ENCODE data around the gene C1orf174. TPM values are rescaled to one million over a fixed set of nuclear protein-coding genes. Genes with fewer than 3 reads are reported as not detected.
A peak's percentile ranks its signal among the peaks of the same experiment; 100 is the strongest.

Gene C1orf174
- total RNA-seq, 1 donor from 2014 or later, result 19.8 TPM

DNA sequence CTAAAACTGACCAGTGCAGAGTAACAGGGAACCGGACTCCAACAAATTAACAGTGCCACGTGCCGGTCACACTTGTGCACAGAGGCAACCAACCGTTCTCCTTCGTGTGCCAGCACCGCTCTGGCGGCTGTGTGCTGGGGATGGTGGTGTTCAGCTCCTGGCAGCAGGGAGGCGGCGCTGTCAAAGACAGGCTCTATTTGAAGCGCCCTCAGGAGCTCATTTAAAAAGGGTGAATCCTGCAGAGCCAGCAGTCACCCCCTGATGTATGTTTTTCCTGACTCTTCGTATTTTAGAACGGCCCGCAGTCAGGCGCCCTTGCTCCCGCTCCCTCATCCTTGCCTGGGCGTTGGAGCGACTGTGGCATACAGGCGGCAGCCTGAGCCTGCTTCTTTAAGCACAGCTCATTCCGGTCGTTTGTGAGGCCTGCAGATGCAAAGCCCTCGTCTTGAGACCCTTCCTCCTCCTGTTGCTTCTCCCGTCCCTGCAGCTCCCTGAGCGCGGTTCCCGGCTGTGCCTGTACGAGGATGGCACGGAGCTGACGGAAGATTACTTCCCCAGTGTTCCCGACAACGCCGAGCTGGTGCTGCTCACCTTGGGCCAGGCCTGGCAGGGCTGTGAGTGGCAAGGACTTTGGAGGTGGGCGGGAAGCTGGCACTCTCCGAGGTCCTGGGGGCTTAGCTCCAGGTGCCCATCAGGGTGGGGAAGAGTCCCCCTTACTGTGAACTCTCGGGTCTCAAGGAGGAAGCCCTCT is 41.7 kb downstream of the C1orf174 start:
- Histone ChIP-seq H3K27me3 (ENCODE audit: low read depth) (no peaks in the 10 kb centered on the region), H3K9me3 (no peaks in the 10 kb centered on the region), H3K36me3 (no peaks in the 10 kb centered on the region), H3K4me1 (peaks cover 24% of the 10 kb centered on the region), H3K27ac (no peak overlapping the region), H3K4me3 (peak overlapping the region; percentile 95)
- DNase-seq, result peak; percentile 51
- TF ChIP-seq, protein P1, sequence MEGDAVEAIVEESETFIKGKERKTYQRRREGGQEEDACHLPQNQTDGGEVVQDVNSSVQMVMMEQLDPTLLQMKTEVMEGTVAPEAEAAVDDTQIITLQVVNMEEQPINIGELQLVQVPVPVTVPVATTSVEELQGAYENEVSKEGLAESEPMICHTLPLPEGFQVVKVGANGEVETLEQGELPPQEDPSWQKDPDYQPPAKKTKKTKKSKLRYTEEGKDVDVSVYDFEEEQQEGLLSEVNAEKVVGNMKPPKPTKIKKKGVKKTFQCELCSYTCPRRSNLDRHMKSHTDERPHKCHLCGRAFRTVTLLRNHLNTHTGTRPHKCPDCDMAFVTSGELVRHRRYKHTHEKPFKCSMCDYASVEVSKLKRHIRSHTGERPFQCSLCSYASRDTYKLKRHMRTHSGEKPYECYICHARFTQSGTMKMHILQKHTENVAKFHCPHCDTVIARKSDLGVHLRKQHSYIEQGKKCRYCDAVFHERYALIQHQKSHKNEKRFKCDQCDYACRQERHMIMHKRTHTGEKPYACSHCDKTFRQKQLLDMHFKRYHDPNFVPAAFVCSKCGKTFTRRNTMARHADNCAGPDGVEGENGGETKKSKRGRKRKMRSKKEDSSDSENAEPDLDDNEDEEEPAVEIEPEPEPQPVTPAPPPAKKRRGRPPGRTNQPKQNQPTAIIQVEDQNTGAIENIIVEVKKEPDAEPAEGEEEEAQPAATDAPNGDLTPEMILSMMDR (IDR thresholded peaks at IDR 0.05), result no peak
- intact Hi-C loops (cut with DNase I), result no loop called here
- no peak for ATAC-seq

DNA sequence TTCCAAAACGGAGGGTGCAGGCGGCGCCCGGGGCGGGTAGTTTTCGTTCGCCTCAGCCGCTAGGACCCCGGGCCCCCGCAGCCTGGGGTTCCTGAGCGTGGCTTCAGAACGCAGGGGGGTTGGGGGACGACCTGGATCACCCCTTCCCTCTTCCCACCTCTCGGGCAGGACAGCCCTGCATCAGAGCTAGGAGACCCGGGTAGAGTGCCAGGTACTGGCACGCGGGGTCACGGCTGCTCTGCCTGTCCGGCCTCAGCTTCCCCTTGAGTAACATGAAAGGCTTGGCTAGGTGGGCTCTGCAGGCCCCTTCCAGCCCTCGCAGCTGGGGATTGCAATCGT is 42.3 kb downstream of the C1orf174 start:
- peaks cover 24% of the 10 kb centered on the region for H3K4me1 ChIP-seq
- DNase-seq, result no peak
- peak; percentile 2 to 16 for ATAC-seq
- TF ChIP-seq, protein P1 (IDR thresholded peaks at IDR 0.05), result no peak
- H3K4me3 ChIP-seq, result peak overlapping the region; percentile 95
- H3K27me3 ChIP-seq (ENCODE audit: low read depth), result no peaks in the 10 kb centered on the region
- intact Hi-C loops (cut with DNase I), result no loop called here
- no peaks in the 10 kb centered on the region for H3K9me3 ChIP-seq
- peak overlapping the region; percentile 85 for H3K27ac ChIP-seq
- H3K36me3 ChIP-seq, result no peaks in the 10 kb centered on the region

DNA sequence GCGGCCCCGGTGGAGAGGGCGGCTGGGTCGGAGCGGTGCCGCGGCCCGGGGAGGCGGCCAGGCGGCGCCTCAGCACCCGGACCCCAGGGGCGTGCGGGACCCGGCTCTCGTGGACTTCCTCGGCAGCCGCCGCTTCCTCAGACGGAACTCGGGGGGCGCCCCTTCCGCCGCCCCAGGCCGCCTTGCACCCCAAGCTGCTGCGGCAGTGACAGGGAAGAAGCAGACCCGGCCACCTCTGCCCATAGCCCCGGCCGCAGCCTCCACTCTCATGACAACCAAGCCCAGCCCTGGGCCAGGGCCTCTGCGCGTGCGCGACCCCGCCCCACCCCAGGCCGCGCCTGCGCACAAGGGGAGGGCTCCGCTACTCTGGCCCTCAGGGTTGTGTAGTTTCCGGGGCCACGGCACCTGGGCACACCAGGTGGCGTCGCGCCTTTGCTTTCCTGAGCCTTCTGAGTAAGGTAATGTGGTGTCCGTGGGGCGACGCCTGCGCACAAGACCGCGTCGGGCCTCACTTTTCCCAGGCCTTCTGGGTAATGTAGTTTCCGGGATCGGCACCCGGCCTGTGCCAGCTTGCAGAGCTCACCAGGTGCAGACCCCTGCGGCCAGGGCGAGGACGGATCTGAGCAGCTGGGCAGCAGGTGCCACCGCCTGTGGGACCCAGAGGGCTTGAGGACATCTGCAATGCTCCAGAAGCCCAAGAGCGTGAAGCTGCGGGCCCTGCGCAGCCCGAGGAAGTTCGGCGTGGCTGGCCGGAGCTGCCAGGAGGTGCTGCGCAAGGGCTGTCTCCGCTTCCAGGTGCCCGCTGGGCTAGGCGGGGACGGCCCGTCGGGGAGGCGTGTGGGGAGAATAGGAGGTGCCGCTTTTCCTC is 42.9 kb downstream of the C1orf174 start, which contains the start of the genes CEP104 and DFFB:
CEP104 (minus strand) TSS at position 289 of the 868 bp plus-strand sequence. CDS start 4,804 bp downstream, outside the sequence.
DFFB (plus strand) TSS at position 554 of the 868 bp plus-strand sequence; CDS start at position 682, 128 bp downstream.
- H3K9me3 ChIP-seq, result no peaks in the 10 kb centered on the region
- DNase-seq, result peak; percentile 98
- intact Hi-C loops (cut with DNase I), result no loop called here
- no peaks in the 10 kb centered on the region for H3K27me3 ChIP-seq (ENCODE audit: low read depth)
- H3K4me3 ChIP-seq, result peak within 1 kb of the TSS; percentile 95
- H3K27ac ChIP-seq, result peak within 1 kb of the TSS; percentile 85
- TF ChIP-seq, protein P1 (IDR thresholded peaks at IDR 0.05), result peak; percentile 50
- H3K4me1 ChIP-seq, result peaks cover 24% of the 10 kb centered on the region
- peak; percentile 97 to 98 for ATAC-seq
- H3K36me3 ChIP-seq, result peaks cover under 1% of the 10 kb centered on the region

DNA sequence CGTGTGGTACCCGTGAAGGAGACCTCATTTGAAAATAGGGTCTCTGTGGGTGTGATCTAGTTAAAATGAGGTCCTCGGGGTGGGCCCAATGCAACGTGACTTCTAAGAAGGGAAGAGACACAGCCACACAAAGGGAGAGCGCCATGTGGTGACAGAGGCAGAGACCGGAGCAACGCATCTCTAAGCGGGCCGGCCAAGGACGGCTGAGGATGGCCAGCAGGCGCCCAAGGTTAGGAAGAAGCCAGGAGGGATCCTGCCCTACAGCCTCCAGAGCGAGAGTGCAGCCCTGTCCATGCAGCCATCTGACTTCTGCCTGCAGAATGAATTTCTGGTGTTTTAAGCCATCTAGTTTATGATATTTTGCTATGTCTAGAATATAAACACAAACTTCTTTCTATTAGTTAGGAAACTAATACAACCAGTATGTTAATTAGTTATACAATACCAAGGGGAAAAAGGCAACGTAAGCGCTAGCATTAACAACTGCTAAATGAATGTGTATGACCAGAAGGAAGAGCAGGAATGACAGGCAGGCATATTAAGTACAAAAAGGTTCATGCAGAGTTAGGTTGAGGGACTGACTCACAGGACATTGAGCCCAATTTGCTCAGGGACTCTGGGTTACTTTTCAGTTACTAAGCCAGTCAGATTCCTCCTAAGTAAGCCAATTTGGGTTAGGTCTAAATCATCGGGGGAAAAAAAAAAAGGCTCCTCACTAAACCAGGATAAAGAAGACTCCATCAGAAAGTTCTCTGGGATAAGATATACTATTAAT is 47.2 kb downstream of the C1orf174 start:
- no peaks in the 10 kb centered on the region for H3K9me3 ChIP-seq
- H3K27me3 ChIP-seq (ENCODE audit: low read depth), result no peaks in the 10 kb centered on the region
- intact Hi-C loops (cut with DNase I), result no loop called here
- peaks cover 15% of the 10 kb centered on the region for H3K4me1 ChIP-seq
- H3K27ac ChIP-seq, result no peak overlapping the region
- TF ChIP-seq, protein P1 (IDR thresholded peaks at IDR 0.05), result no peak
- ATAC-seq, result no peak
- no peak overlapping the region for H3K4me3 ChIP-seq
- DNase-seq, result peak; percentile 22
- peaks cover 42% of the 10 kb centered on the region for H3K36me3 ChIP-seq

DNA sequence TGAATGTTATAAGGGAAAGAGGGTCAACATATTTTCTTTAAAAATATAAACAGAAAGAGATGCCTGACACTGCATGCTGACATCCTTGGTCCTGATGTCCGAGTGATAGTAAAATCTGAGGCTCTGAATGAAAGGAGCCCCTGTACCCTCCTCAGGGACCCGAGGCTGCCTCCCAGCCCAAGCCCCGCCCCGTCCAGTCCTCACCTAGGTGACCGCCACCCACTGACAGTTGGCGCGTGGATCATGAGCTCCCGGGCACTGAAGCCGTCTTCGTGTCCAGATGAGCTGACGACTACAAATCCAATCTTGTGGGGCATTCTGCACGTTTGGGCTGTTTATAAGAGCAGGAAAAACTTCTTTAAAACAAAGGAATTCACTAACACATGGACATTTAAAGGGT is 48.0 kb downstream of the C1orf174 start:
- Histone ChIP-seq H3K4me1 (peaks cover 13% of the 10 kb centered on the region), H3K36me3 (peaks cover 50% of the 10 kb centered on the region), H3K27me3 (ENCODE audit: low read depth) (no peaks in the 10 kb centered on the region), H3K9me3 (no peaks in the 10 kb centered on the region), H3K4me3 (no peak overlapping the region), H3K27ac (no peak overlapping the region)
- ATAC-seq (no peak), DNase-seq (peak; percentile 30)
- TF ChIP-seq, protein P1 (IDR thresholded peaks at IDR 0.05), result no peak
- intact Hi-C loops (cut with DNase I), result no loop called here
